DND-41 (cell line): ENCODE measurements around the gene LMO2.

Experiments
- ATAC-seq: fragments of 200-7000 bp; cut with Tn5 transposase; 3 replicates; pipeline ENCODE4 v1.9.1; 2021; ENCODE audit warnings: low read depth; ENCODE audit not compliant: insufficient read depth
- DNase-seq: peaks from one replicate; pipeline ENCODE4 v3.0.0-alpha.2; 2020
- H2AFZ ChIP-seq: 2 replicates; pipeline ENCODE4 v1.6.0; 2012; ENCODE audit warnings: low read depth, low read length
- H3K27ac ChIP-seq: 2 replicates; pipeline ENCODE4 v1.5.1; 2012; ENCODE audit warnings: low read length, inconsistent platforms
- H3K27me3 ChIP-seq: fragments of 200-600 bp; sonication (generic); 2 replicates; pipeline ENCODE4 v1.6.0; 2012; ENCODE audit warnings: low read length, mild to moderate bottlenecking, inconsistent platforms; ENCODE audit not compliant: insufficient read depth, poor library complexity
- H3K36me3 ChIP-seq: 2 replicates; pipeline ENCODE4 v1.5.1; 2012; ENCODE audit warnings: low read length, inconsistent platforms; ENCODE audit not compliant: insufficient read depth
- H3K4me1 ChIP-seq: 2 replicates; pipeline ENCODE4 v1.5.1; 2012; ENCODE audit warnings: mild to moderate bottlenecking, low read length; ENCODE audit not compliant: insufficient read depth
- H3K4me2 ChIP-seq: 2 replicates; pipeline ENCODE4 v1.6.0; 2012; ENCODE audit warnings: mild to moderate bottlenecking, moderate library complexity, low read length, inconsistent platforms; ENCODE audit not compliant: insufficient read depth
- H3K4me3 ChIP-seq, 2 experiments: fragments of 200-600 bp in 1 of 2; shearing (Covaris generic) in 1 of 2; 2 replicates each; pipeline ENCODE4 v1.5.1; 2012 to 2016; ENCODE audit warnings: inconsistent platforms in 2 of 2, low read length in 2 of 2, mild to moderate bottlenecking in 2 of 2, low read depth in 1 of 2, moderate library complexity in 1 of 2
- H3K79me2 ChIP-seq: 2 replicates; pipeline ENCODE4 v1.6.0; 2012; ENCODE audit warnings: low read length, inconsistent platforms; ENCODE audit not compliant: insufficient read depth
- H3K9ac ChIP-seq: 2 replicates; pipeline ENCODE4 v1.6.0; 2012; ENCODE audit warnings: low read depth, mild to moderate bottlenecking, inconsistent platforms, low read length, moderate library complexity
- H3K9me3 ChIP-seq: 2 replicates; pipeline ENCODE4 v1.5.1; 2012; ENCODE audit warnings: low read length, moderate library complexity, mild to moderate bottlenecking, inconsistent platforms; ENCODE audit not compliant: insufficient read depth, severe bottlenecking
- H4K20me1 ChIP-seq: 2 replicates; pipeline ENCODE4 v1.6.0; 2012; ENCODE audit warnings: low read length; ENCODE audit not compliant: insufficient read depth
- CTCF ChIP-seq: IDR thresholded peaks from 2 replicates; pipeline ENCODE4 v1.5.1; 2012; ENCODE audit warnings: borderline replicate concordance, low read length, moderate library complexity, mild to moderate bottlenecking; ENCODE audit not compliant: poor library complexity, severe bottlenecking; ENCODE audit errors: extremely low read depth
- EZH2 ChIP-seq: IDR thresholded peaks from 3 replicates; pipeline ENCODE4 v1.6.1; 2012; ENCODE audit warnings: borderline replicate concordance, low read depth, mild to moderate bottlenecking, moderate library complexity, low read length, inconsistent platforms; ENCODE audit not compliant: severe bottlenecking

Gene LMO2

DNA sequence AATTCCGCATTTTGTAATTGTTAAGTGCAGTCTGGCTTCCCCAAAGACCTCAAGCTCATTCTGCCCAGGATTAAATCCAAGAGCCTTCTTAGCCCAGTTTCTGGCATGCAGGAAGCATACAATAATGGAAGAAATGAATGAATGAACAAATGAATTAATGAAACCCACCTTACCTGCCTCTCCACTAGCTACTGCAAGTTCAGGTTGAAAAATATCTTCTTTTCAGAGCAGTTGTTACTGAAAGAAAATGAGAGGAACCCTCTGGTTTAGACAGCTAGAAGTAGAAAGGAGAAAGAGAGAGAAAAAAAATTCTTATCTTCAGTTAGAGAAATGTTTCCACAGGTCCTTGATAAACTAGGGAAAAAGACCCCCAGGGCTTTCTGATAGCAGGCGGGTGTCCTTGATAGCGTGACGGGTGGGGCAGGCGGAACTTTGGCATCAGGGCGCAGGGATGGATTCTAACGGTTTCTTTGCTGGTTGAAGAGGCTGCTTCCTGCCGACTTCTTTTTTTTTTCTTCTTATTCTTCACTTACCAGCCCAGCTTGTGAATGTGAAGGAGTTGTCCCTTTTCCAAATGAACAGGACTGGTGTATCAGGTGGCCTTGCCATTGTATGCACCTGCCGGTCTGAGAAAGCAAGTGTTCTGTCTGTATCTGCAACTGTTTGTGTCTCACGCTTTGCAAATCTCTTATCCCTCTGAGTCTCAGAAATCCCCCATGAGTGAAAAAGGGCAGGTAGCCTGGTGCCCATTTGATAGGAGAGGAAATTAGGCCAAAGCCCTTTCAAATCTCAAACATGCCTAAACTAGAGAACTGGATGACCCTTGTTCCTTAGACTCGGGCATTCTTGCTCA lies 10.0 kb downstream of the LMO2 start:
- no peaks in the 10 kb centered on the region for H3K36me3 ChIP-seq
- no peak for ATAC-seq
- no peak overlapping the region for H3K4me3 ChIP-seq
- no peak for TF ChIP-seq EZH2
- H3K9me3 ChIP-seq = no peaks in the 10 kb centered on the region
- peaks cover 20% of the 10 kb centered on the region for H3K27me3 ChIP-seq
- H3K79me2 ChIP-seq = no peaks in the 10 kb centered on the region
- H3K4me1 ChIP-seq = no peaks in the 10 kb centered on the region
- H2AFZ ChIP-seq = no peak overlapping the region
- H3K4me2 ChIP-seq = no peak overlapping the region
- no peaks in the 10 kb centered on the region for H4K20me1 ChIP-seq
- H3K9ac ChIP-seq = no peak overlapping the region
- H3K27ac ChIP-seq = no peak overlapping the region
- DNase-seq = no peak

DNA sequence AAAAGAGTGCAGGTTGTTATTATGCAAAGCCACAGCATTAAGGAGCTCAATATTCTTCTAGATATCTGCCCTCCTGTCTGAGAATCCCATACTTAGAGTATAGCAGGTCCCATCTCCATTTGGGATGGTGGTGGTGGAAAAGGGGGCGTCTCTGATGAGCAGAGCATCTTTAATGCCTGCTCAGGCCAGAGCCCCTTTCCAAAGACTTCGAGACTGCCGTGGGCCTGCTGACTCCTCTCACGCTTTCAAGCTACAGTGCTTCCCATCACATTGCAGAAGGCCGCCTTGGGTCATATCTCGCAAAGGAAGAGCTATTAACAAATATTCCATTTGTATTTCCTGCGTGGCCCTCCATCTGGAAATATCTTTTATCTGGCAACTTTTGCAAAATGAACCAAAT lies 10.9 kb downstream of the LMO2 start:
- ATAC-seq = no peak
- H3K4me3 ChIP-seq = no peak overlapping the region
- peaks cover 20% of the 10 kb centered on the region for H3K27me3 ChIP-seq
- DNase-seq = no peak
- no peaks in the 10 kb centered on the region for H3K9me3 ChIP-seq
- no peaks in the 10 kb centered on the region for H3K4me1 ChIP-seq
- no peak overlapping the region for H3K27ac ChIP-seq
- no peaks in the 10 kb centered on the region for H4K20me1 ChIP-seq
- TF ChIP-seq EZH2 (no peak), CTCF (no peak)
- H3K9ac ChIP-seq = no peak overlapping the region
- no peak overlapping the region for H2AFZ ChIP-seq
- no peaks in the 10 kb centered on the region for H3K79me2 ChIP-seq
- H3K4me2 ChIP-seq = no peak overlapping the region
- H3K36me3 ChIP-seq = no peaks in the 10 kb centered on the region

DNA sequence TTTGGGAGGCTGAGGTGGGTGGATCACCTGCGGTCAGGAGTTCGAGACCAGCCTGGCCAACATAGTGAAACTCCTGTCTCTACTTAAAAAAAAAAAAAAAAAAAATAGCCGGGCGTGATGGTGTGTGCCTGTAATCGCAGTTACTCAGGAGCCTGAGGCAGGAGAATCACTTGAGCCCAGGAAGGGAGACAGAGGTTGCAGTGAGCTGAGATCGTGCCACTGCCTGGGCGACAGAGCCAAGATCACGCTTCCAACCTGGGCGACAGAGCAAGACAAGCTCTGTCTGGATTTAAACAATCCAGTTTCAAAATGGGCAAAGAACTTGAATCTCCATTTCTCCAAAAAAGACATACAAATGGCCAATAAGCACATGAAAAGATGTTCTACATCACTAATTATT lies 12.5 kb downstream of the LMO2 start:
- no peak overlapping the region for H3K4me3 ChIP-seq
- H4K20me1 ChIP-seq = no peaks in the 10 kb centered on the region
- DNase-seq = no peak
- H3K79me2 ChIP-seq = no peaks in the 10 kb centered on the region
- peaks cover 20% of the 10 kb centered on the region for H3K27me3 ChIP-seq
- no peak overlapping the region for H3K4me2 ChIP-seq
- H3K9ac ChIP-seq = no peak overlapping the region
- no peak overlapping the region for H2AFZ ChIP-seq
- no peaks in the 10 kb centered on the region for H3K36me3 ChIP-seq
- TF ChIP-seq EZH2 = no peak
- TF ChIP-seq CTCF = no peak
- no peaks in the 10 kb centered on the region for H3K4me1 ChIP-seq
- no peak for ATAC-seq
- no peaks in the 10 kb centered on the region for H3K9me3 ChIP-seq
- no peak overlapping the region for H3K27ac ChIP-seq

DNA sequence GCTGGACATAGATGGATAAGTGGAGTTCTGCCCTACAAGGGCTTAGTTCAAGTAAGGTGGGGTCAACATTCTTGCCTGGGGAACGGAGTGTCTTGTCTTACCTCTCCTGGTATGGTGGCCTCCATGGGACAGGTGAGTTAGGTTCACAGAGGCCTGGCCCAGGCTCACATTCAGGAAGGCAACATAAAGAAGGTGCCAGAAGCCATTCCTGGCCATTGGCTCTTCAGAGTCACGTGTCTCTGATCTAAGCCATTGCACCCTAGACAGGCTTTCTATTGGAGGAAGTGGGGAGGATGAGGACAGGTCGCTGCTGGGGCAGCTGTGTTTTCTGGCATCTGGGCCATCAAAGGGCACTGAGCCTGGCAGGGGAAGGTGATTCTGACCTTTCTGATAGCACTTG lies 14.8 kb downstream of the LMO2 start:
- no peak overlapping the region for H3K27ac ChIP-seq
- no peak for ATAC-seq
- H3K27me3 ChIP-seq = peaks cover 18% of the 10 kb centered on the region

More for the DNA sequence above, 14.8 kb downstream of the LMO2 start:
- H3K36me3 ChIP-seq = no peaks in the 10 kb centered on the region
- no peaks in the 10 kb centered on the region for H3K79me2 ChIP-seq
- no peaks in the 10 kb centered on the region for H4K20me1 ChIP-seq
- H3K9ac ChIP-seq = no peak overlapping the region
- no peak overlapping the region for H3K4me3 ChIP-seq
- H2AFZ ChIP-seq = no peak overlapping the region
- TF ChIP-seq CTCF (no peak), EZH2 (no peak)
- H3K4me2 ChIP-seq = no peak overlapping the region
- no peaks in the 10 kb centered on the region for H3K9me3 ChIP-seq
- no peak for DNase-seq
- no peaks in the 10 kb centered on the region for H3K4me1 ChIP-seq
